OCI-LY3 (cell line): ENCODE results near the gene INPP5A.

ENCODE experiments used
- CTCF ChIP-seq: fragments of 200-600, 300-600 bp; sonication (generic); IDR thresholded peaks from 2 replicates; pipeline ENCODE4 v1.5.1; 2014; ENCODE audit warnings: antibody characterized with exemption, low read length, low read depth
- EZH2phosphoT487 ChIP-seq: fragments of 200-600 bp; shearing (Covaris generic); IDR thresholded peaks from 2 replicates; pipeline ENCODE4 v1.6.1; 2018; ENCODE audit warnings: antibody characterized with exemption, mixed run types, low read depth

GRCh38 chr10:132541129-132541528 is 3.5 kb downstream of the INPP5A start:
- TF ChIP-seq CTCF (no peak), EZH2phosphoT487 (no peak)
